Endodermal cell (in vitro differentiated cells): ENCODE results near the gene TRIM50. TPM values are rescaled to one million over a fixed set of nuclear protein-coding genes. Genes with fewer than 3 reads are reported as not detected.
"Not testable (repeated sequence)": the region's sequence is repeated elsewhere in the genome, so short reads cannot be mapped to it uniquely, and the experiment has no call there.

Experiments used
- DNase-seq: peaks from one replicate; pipeline ENCODE4 v3.0.0-alpha.2; 2017
- H3K27ac ChIP-seq: 2 replicates; pipeline ENCODE4 v1.5.1; 2013; ENCODE audit warnings: mild to moderate bottlenecking, low read depth, low read length, moderate library complexity
- H3K27me3 ChIP-seq: 2 replicates; pipeline ENCODE4 v1.6.1; 2013; ENCODE audit warnings: mild to moderate bottlenecking, low read length, moderate library complexity; ENCODE audit not compliant: insufficient read depth, control insufficient read depth, poor library complexity, severe bottlenecking
- H3K36me3 ChIP-seq: 2 replicates; pipeline ENCODE4 v1.7.0; 2013; ENCODE audit warnings: mild to moderate bottlenecking, low read length, moderate library complexity; ENCODE audit not compliant: control insufficient read depth, insufficient read depth
- H3K4me1 ChIP-seq: one replicate; pipeline ENCODE4 v1.7.0; 2013; ENCODE audit warnings: low read length; ENCODE audit not compliant: control insufficient read depth, insufficient read depth
- H3K4me3 ChIP-seq: 2 replicates; pipeline ENCODE4 v1.5.1; 2013; ENCODE audit warnings: mild to moderate bottlenecking, low read length, moderate library complexity
- H3K9ac ChIP-seq: 2 replicates; pipeline ENCODE4 v1.6.1; 2013; ENCODE audit warnings: mild to moderate bottlenecking, low read length, moderate library complexity; ENCODE audit not compliant: poor library complexity, severe bottlenecking; ENCODE audit errors: extremely low read depth
- H3K9me3 ChIP-seq: 2 replicates; pipeline ENCODE4 v1.6.1; 2013; ENCODE audit warnings: mild to moderate bottlenecking, low read length, moderate library complexity; ENCODE audit not compliant: control insufficient read depth
- H3K27ac Mint-ChIP-seq: 2 replicates; pipeline ENCODE4 v1.8.0; 2020; ENCODE audit warnings: mixed read lengths
- H3K27me3 Mint-ChIP-seq: 2 replicates; pipeline ENCODE4 v1.8.0; 2021; ENCODE audit warnings: mild to moderate bottlenecking, mixed read lengths; ENCODE audit not compliant: insufficient read depth
- H3K36me3 Mint-ChIP-seq: 2 replicates; pipeline ENCODE4 v1.8.0; 2020; ENCODE audit warnings: low read depth, mixed read lengths
- H3K4me1 Mint-ChIP-seq: 2 replicates; pipeline ENCODE4 v1.8.0; 2020; ENCODE audit warnings: mixed read lengths
- H3K4me3 Mint-ChIP-seq: 2 replicates; pipeline ENCODE4 v1.8.0; 2020; ENCODE audit warnings: mild to moderate bottlenecking, moderate library complexity, mixed read lengths
- H3K9me3 Mint-ChIP-seq: 2 replicates; pipeline ENCODE4 v1.8.0; 2020; ENCODE audit warnings: mild to moderate bottlenecking, mixed read lengths
- CTCF ChIP-seq: fragments of 200-600 bp; sonication (generic); conservative IDR thresholded peaks from 2 replicates; pipeline ENCODE4 v1.5.0; 2021; ENCODE audit warnings: antibody characterized with exemption, mild to moderate bottlenecking
- WGBS, 2 experiments: methylation state at CpG; one replicate each; pipeline versions ENCODE4 v1.1.5 to v1.1.7; 2013; ENCODE audit warnings: missing lambda C conversion rate in 2 of 2, mixed read lengths in 1 of 2; ENCODE audit not compliant: insufficient coverage in 1 of 2, insufficient read length in 1 of 2; 5-methylcytosine and 5-hydroxymethylcytosine counted together
- total RNA-seq, 2 donors: library from RNA; stranded (reverse); fragmentation: NEBNext Ultra II Directional in 1 of 2; extraction: Animal tissue kit (Norgen Biotek cat#: 25700) in 1 of 2; gene quantifications; 2 replicates in 1 of 2; 3 replicates in 1 of 2; pipeline ENCODE4 v1.2.1, GENCODE V29; 2021

TRIM50 gene
- total RNA-seq, 2 donors from 2014 or later: 0.24 to 0.33 TPM

- H3K27ac ChIP-seq, H3K27ac Mint-ChIP-seq, H3K9ac ChIP-seq, H3K4me1 Mint-ChIP-seq, H3K27me3 ChIP-seq, H3K4me3 Mint-ChIP-seq, H3K9me3 Mint-ChIP-seq, H3K4me3 ChIP-seq, H3K4me1 ChIP-seq, H3K9me3 ChIP-seq, H3K27me3 Mint-ChIP-seq, DNase-seq: not testable (repeated sequence)
- WGBS, 2 experiments: 90 to 92% methylated on average over 3 to 10 of the region's 15 CpGs
- peak; percentile 32 for TF ChIP-seq CTCF
- H3K36me3 ChIP-seq: peaks cover 17% of the 10 kb centered on the region
- peaks cover 25% of the 10 kb centered on the region for H3K36me3 Mint-ChIP-seq
Observed at GRCh38 chr7:73304612-73305387, 23.1 kb downstream of the TRIM50 start.

- no peak overlapping the region for H3K27ac ChIP-seq
- Mint-ChIP-seq H3K27ac (no peak overlapping the region), H3K4me1 (peaks cover 7% of the 10 kb centered on the region), H3K4me3 (no peak overlapping the region), H3K9me3 (no peaks in the 10 kb centered on the region), H3K27me3 (no peaks in the 10 kb centered on the region), H3K36me3 (peaks cover 25% of the 10 kb centered on the region)
- no peaks in the 10 kb centered on the region for H3K9me3 ChIP-seq
- no peak for DNase-seq
- H3K9ac ChIP-seq: no peak overlapping the region
- 96 to 97% methylated on average over 14 of the region's 14 CpGs for WGBS, 2 experiments
- peaks cover 3% of the 10 kb centered on the region for H3K4me1 ChIP-seq
- TF ChIP-seq CTCF: no peak
- no peak overlapping the region for H3K4me3 ChIP-seq
- H3K36me3 ChIP-seq: peaks cover 17% of the 10 kb centered on the region
- H3K27me3 ChIP-seq: no peaks in the 10 kb centered on the region
Observed at GRCh38 chr7:73304071-73304470, 23.8 kb downstream of the TRIM50 start.

GRCh38 chr7:73303546-73303945 is 24.3 kb downstream of the TRIM50 start:
- H3K9me3 Mint-ChIP-seq: no peaks in the 10 kb centered on the region
- Histone ChIP-seq H3K9ac (no peak overlapping the region), H3K27me3 (no peaks in the 10 kb centered on the region), H3K4me3 (no peak overlapping the region), H3K4me1 (peaks cover 3% of the 10 kb centered on the region), H3K9me3 (no peaks in the 10 kb centered on the region), H3K27ac (no peak overlapping the region), H3K36me3 (peaks cover 17% of the 10 kb centered on the region)
- no peaks in the 10 kb centered on the region for H3K27me3 Mint-ChIP-seq
- H3K4me1 Mint-ChIP-seq: peaks cover 7% of the 10 kb centered on the region
- no peak for DNase-seq
- peaks cover 25% of the 10 kb centered on the region for H3K36me3 Mint-ChIP-seq
- WGBS, 2 experiments: 95 to 100% methylated on average over 9 to 26 of the region's 26 CpGs
- no peak overlapping the region for H3K4me3 Mint-ChIP-seq
- H3K27ac Mint-ChIP-seq: no peak overlapping the region
- no peak for TF ChIP-seq CTCF

- WGBS, 2 experiments: 80 to 93% methylated on average over 3 to 8 of the region's 10 CpGs
- not testable (repeated sequence) for H3K9me3 ChIP-seq, H3K27ac ChIP-seq, H3K4me1 Mint-ChIP-seq, H3K27ac Mint-ChIP-seq, H3K9ac ChIP-seq, DNase-seq, H3K4me1 ChIP-seq, H3K27me3 Mint-ChIP-seq, H3K4me3 ChIP-seq, H3K9me3 Mint-ChIP-seq, H3K27me3 ChIP-seq, H3K4me3 Mint-ChIP-seq
- H3K36me3 Mint-ChIP-seq: peaks cover 23% of the 10 kb centered on the region
- peaks cover 17% of the 10 kb centered on the region for H3K36me3 ChIP-seq
Observed at GRCh38 chr7:73302846-73303245, 25.0 kb downstream of the TRIM50 start.
